HPDE6-E6E7 (cell line): ENCODE measurements around the gene EMX1.

ENCODE experiments used
- DNase-seq: peaks from one replicate; pipeline ENCODE4 v3.0.0; 2011; ENCODE audit warnings: missing footprints; ENCODE audit errors: extremely low spot score

EMX1 gene

GRCh38 chr2:72958542-72959385 is 41.4 kb downstream of the EMX1 start:
- DNase-seq: no peak

GRCh38 chr2:72959554-72959953 is 42.2 kb downstream of the EMX1 start:
- DNase-seq: no peak

- no peak for DNase-seq
Observed at GRCh38 chr2:72959995-72960981, 43.0 kb downstream of the EMX1 start.

DNA sequence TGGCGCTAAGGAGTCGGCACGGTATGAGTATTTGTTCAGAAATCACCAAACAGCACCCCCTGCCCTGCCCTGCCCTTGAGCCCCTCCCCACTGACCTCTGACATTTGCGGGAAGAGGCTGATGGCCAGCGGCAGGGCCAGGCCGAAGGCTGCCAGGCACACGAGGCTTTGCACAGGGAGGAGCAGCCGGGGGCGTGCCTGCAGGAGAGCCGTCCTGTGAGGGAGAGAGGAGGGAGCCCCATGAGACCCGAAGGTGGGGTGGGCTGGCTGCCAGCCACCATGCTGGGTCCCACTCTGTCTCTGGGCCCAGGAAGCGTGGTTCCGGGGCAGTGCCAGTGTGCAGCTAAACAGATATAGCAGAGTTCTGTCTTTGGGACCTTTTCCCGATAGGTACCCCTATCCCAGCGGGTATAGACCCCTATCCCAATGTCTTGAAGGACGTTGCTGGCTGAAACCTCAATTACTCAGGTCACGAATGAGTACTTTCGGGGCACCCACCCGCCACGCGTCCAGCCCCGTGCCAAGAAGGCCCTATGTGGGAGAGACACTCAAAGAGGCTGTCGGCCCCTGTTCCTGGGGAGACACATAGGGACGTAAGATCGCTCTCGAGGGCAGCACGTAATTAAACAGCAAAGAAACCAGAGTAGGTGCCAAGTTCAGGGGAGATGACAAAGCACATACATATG is 43.9 kb downstream of the EMX1 start:
- no peak for DNase-seq

- DNase-seq: no peak
Observed at GRCh38 chr2:72961853-72962468, 44.6 kb downstream of the EMX1 start.

DNA sequence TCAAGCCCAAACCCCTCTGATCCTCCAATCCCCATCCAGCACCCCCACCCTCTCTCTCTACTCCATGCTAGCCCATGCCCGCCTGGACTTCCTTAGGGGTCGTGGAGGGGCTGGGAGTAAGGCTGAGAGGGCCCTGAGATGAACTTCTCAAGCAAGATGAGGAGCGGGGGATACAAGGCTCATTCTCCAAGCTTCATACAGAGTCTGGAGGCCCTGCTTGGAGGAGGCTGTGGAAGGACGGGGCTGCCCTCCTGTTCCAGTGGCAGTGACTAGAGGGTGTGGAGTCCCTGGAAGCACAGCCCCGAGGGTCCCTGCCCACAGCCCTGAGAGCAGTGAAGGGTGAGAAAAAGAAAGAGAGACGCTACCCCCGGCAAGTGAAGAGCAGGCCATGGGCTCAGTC is 45.6 kb downstream of the EMX1 start:
- DNase-seq: no peak

DNA sequence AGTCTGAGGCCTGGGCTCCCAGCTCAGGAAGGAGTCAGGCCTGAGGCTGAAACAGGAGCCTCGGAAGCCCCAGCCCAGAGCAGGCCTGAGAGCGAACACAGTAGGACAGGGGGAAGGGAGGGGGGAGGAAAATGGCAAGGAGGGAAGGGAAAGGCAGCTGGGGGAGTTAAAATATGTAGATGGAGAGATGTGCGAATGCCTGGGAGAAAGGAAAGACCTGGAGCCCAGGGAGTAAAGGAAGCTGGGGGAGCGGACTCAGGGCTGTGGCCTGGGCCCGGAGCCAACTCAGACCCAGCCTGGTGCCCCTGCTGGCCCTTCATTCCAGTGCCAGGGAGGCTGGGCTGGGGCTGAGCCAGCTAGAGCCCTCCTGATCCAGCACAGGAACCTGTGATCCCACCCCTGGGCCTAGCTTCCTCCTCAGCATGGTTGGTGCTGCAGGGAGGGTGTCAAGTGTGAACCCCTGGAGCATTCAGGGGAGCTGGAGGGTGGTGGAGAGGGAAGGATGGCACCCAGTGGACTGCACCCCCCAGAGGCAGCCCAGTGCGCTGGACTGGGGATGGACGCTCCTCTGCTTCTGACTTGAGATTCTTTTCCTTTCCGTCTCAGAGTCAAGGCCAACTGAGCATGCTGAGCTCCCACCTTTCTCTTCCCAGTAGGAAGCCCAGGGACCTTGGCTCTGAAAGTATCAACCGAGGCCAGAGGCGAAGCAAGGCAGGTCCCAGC is 46.3 kb downstream of the EMX1 start:
- no peak for DNase-seq

DNA sequence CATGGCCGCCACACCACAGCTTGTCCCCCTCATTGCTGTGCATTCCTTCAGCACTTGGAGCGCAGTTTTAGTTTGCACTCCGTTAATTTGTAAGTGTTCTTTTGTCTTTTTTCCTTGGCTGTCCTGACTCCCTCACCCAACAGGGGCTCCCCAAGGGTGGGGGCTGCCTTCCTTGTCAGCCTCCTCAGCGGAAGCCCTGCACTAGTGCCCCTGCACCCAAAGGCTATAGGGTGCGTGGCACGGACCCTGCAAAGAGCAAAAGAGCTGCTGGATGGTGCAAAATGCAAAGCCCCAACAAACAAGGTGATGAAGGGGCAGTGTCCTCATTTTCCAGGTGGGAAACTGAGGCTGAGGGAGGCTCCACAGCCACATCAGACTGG is 46.8 kb downstream of the EMX1 start:
- no peak for DNase-seq

DNA sequence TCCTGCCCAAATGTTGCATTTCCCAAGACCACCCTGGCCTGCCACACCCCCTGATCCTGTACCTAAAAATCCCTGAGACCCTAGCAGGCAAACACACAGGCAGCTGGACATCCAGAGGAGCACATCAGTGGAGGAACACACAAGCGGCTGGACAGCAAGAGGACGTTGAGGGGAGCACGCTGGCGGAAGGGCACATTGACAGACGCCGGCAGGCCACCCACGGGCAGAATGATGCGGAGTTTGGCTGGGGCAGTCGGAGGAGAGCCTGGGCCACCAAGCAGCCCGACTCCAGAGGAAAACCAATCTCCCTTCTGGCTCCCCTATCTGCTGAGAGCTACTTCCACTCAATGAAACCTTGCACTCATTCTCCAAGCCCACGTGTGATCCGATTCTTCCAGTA is 47.7 kb downstream of the EMX1 start:
- no peak for DNase-seq

DNA sequence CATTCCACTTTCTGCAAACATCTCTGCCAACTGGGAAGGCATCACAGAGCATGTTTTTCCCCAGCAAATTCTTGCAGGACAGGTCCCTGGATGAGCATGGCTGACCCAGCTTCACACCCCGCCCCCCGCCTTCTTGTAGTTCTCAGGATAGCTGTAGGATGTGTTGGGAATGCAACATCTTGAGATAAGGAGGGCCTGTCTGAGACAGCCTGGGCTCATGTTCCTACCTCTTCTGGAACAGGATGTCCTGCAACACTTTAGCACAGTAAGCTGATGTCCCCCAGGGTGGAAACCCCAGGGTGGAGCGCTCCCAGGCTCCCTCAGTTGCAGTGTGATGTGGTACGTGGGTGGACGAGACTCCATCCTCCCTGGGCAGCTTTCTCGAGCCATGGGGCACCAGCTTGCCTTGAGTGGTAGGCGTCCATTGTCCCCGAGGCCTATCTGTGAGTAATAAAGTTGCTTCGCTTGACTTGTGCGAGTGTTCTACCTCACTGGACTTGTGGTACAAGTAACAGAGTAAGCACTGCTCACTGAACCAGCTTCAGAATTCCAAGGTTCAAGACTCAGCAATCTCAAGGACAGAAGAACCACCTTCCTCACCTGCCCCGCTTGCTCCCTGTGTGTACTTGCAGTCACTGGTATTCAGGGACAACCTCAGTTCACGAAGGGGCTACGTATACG is 48.6 kb downstream of the EMX1 start:
- DNase-seq: no peak

DNA sequence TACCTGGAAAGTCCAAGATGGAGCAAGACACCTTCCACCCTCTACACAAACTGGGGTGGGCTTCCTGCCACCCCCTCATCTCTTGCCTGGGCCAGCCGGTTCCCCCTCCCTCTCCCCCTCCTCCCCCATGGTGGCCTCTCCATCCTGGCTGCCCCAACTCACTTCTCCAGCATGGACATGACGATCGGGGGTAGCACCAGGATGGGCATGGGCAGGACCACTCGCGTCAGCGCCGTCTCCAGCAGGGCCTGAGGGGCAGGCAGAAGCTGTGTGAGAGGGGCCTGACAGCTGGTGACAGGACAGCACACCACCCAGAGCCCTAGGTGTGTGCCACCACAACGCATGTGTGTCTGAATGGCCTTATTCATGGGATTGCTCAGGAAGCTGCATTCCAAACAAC is 51.0 kb downstream of the EMX1 start:
- no peak for DNase-seq

DNA sequence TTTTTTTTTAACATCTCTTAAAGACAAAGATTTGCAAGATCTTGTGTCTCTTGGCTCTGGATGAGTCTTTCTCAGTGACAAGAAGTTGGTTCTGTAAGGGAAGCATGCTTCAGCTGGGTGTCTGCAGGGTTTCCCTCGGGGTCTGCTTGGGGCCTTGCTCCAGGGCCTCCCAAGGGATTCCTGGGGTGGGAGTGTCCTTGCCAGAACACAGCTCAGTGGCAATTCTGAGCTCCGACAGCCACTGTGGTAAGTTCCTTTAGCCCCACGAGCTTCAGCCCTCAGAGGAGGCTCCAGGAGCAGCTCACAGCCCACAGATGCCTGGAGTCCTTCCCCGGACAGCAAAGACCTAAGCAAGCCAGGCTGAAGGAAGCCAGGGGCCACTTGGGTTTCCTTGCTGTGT is 52.4 kb downstream of the EMX1 start:
- no peak for DNase-seq

DNA sequence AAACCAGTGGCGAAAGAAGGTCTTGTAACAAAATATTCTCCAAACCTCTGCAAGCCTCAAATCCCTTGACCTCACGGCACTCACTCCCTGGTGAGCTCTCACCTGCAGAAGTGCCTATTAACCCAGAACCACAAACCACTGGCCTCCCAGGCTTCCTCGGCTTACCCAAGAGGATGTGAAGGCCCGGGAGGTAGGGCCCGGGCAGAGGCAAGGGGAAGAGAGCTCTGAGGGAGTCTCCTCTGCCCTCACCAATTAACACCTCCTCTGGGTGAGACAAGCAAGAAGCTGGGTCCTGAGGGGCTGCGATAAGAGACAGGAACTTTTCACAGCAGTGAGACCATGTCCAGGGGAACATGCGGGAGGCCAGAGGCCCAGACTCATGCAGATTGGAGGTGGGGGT is 53.7 kb downstream of the EMX1 start:
- no peak for DNase-seq

- DNase-seq: no peak
Observed at GRCh38 chr2:72972352-72973136, 55.2 kb downstream of the EMX1 start.

DNA sequence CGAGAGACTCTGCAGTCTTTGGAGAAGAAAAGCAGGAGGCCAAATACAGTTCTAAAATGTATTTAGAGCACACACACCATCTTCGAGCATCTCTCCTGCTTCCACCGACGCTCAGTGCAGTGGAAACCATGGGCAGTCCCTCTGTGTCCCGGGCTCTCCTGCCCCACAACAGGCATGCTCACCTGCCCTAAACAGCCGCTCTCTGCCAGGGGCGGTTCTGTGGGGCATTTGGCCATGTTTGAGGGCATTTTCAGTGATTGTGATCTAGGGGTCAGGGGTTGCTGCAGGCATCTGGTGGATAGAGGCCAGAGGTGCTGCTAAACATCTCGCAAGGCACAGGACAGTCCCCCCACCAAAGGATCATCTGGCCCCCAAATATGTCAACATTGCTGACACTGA is 55.8 kb downstream of the EMX1 start:
- no peak for DNase-seq

- DNase-seq: peak; percentile 80
Observed at GRCh38 chr2:72973566-72974435, 56.5 kb downstream of the EMX1 start.

- no peak for DNase-seq
Observed at GRCh38 chr2:72974436-72974754, 57.1 kb downstream of the EMX1 start.

GRCh38 chr2:72975017-72975416 is 57.7 kb downstream of the EMX1 start:
- DNase-seq: no peak

- no peak for DNase-seq
Observed at GRCh38 chr2:72979896-72980295, 62.6 kb downstream of the EMX1 start.
